Keratinocyte (primary cell): Measurements from ENCODE around the gene HEPN1. TPM values are rescaled to one million over a fixed set of nuclear protein-coding genes. Genes with fewer than 3 reads are reported as not detected.

Experiments
- DNase-seq: peaks from one replicate; pipeline ENCODE4 v3.0.0-alpha.2; 2011; ENCODE audit warnings: low read depth, missing footprints, low spot score
- FAIRE-seq: peaks from 2 replicates; lab custom pipeline; 2011; peaks lifted over from hg19 to GRCh38; lab: Jason Lieb, UNC
- H2AFZ ChIP-seq: 2 replicates; pipeline ENCODE4 v1.6.0; 2012; ENCODE audit warnings: low read length, control low read depth, inconsistent platforms; ENCODE audit not compliant: control insufficient read depth
- H3K27ac ChIP-seq: 2 replicates; pipeline ENCODE4 v1.5.1; 2011; ENCODE audit warnings: low read length; ENCODE audit not compliant: control insufficient read depth, insufficient read depth
- H3K27me3 ChIP-seq: 3 replicates; pipeline ENCODE4 v1.6.0; 2011; ENCODE audit warnings: low read length; ENCODE audit not compliant: control insufficient read depth, insufficient read depth; ENCODE audit errors: extremely low read depth
- H3K36me3 ChIP-seq, 2 experiments: 2 replicates in 1 of 2; 3 replicates in 1 of 2; pipeline ENCODE4 v1.5.1; 2011; ENCODE audit warnings: low read length in 2 of 2, mild to moderate bottlenecking in 1 of 2; ENCODE audit not compliant: control insufficient read depth in 2 of 2, insufficient read depth in 2 of 2; ENCODE audit errors: extremely low read depth in 1 of 2
- H3K4me1 ChIP-seq: 3 replicates; pipeline ENCODE4 v1.5.1; 2011; ENCODE audit warnings: low read length; ENCODE audit not compliant: control insufficient read depth, insufficient read depth; ENCODE audit errors: extremely low read depth
- H3K4me2 ChIP-seq: 3 replicates; pipeline ENCODE4 v1.6.0; 2011; ENCODE audit warnings: low read depth, low read length; ENCODE audit not compliant: control insufficient read depth, insufficient read depth; ENCODE audit errors: extremely low read depth
- H3K4me3 ChIP-seq, 3 experiments: fragments of 200-600 bp in 1 of 3; sonication (generic) in 1 of 3; 2 replicates in 2 of 3; 3 replicates in 1 of 3; pipeline ENCODE4 v1.5.1; 2011 to 2016; ENCODE audit warnings: low read length in 3 of 3, mild to moderate bottlenecking in 3 of 3, control low read depth in 2 of 3, inconsistent platforms in 1 of 3, low read depth in 1 of 3, mixed read lengths in 1 of 3, mixed run types in 1 of 3, moderate library complexity in 1 of 3; ENCODE audit not compliant: control insufficient read depth in 2 of 3, insufficient read depth in 2 of 3; ENCODE audit errors: extremely low read depth in 1 of 3
- H3K79me2 ChIP-seq: 2 replicates; pipeline ENCODE4 v1.6.0; 2012; ENCODE audit warnings: low read length; ENCODE audit not compliant: control insufficient read depth, insufficient read depth
- H3K9ac ChIP-seq: 3 replicates; pipeline ENCODE4 v1.6.0; 2011; ENCODE audit warnings: low read length; ENCODE audit not compliant: control insufficient read depth, insufficient read depth; ENCODE audit errors: extremely low read depth
- H3K9me1 ChIP-seq: 3 replicates; pipeline ENCODE4 v1.6.0; 2011; ENCODE audit warnings: low read length; ENCODE audit not compliant: control insufficient read depth, insufficient read depth; ENCODE audit errors: extremely low read depth
- H3K9me3 ChIP-seq: 2 replicates; pipeline ENCODE4 v1.5.1; 2012; ENCODE audit warnings: low read depth, low read length; ENCODE audit not compliant: control insufficient read depth
- H4K20me1 ChIP-seq: 3 replicates; pipeline ENCODE4 v1.6.0; 2011; ENCODE audit warnings: low read length; ENCODE audit not compliant: control insufficient read depth, insufficient read depth; ENCODE audit errors: extremely low read depth
- CTCF ChIP-seq, 3 experiments: IDR thresholded peaks in 1 of 3; conservative IDR thresholded peaks in 1 of 3; optimal IDR thresholded peaks in 1 of 3; 2 replicates in 2 of 3; 3 replicates in 1 of 3; pipeline versions ENCODE3 to v1.5.1; 2011; ENCODE audit warnings: low read length in 3 of 3, mild to moderate bottlenecking in 3 of 3, moderate library complexity in 2 of 3, control low read depth in 1 of 3, inconsistent platforms in 1 of 3; ENCODE audit not compliant: insufficient read depth in 2 of 3; ENCODE audit errors: extremely low read depth in 1 of 3
- EZH2 ChIP-seq: IDR thresholded peaks from one replicate; pipeline ENCODE4 v1.6.1; 2012; ENCODE audit warnings: inconsistent platforms, mild to moderate bottlenecking, low read length, moderate library complexity
- dilution Hi-C: fragments of 300-500 bp; cut with MboI; formaldehyde crosslinking; loops from one replicate; pipeline ENCODE4 v1.7.0; 2020; ENCODE audit warnings: low sequenced_read_pairs; ENCODE audit not compliant: extremely low pct_ligation_motif_present
- polyA plus RNA-seq, 5 experiments: library from polyadenylated mRNA; depleted of rRNA in 3 of 5; stranded (reverse) in 3 of 5; stranded (forward) in 1 of 5; unstranded in 1 of 5; fragments of >200 nt; gene quantifications; 1 replicate in 1 of 5; 2 replicates in 3 of 5; 3 replicates in 1 of 5; pipeline versions ENCODE4 v1.2.1 to v1.2.3, GENCODE V29; 2011 to 2012; ENCODE audit warnings: missing spikeins in 2 of 5, low read depth in 1 of 5, low replicate concordance in 1 of 5

HEPN1 gene
- polyA plus RNA-seq, 1 donor (not counting 4 experiments of a cell fraction or from before 2014, with no cell fraction given) = not detected

GRCh38 chr11:124942466-124943253 lies 23.6 kb downstream of the HEPN1 start:
- Histone ChIP-seq H3K9me3 (no peaks in the 10 kb centered on the region), H4K20me1 (no peaks in the 10 kb centered on the region), H3K4me2 (no peak overlapping the region), H3K4me3 (no peak overlapping the region), H3K27ac (no peak overlapping the region), H3K9me1 (no peaks in the 10 kb centered on the region), H3K9ac (no peak overlapping the region), H2AFZ (no peak overlapping the region), H3K79me2 (no peaks in the 10 kb centered on the region), H3K4me1 (peaks cover 15% of the 10 kb centered on the region), H3K27me3 (no peaks in the 10 kb centered on the region), H3K36me3 (no peaks in the 10 kb centered on the region)
- no peak for DNase-seq
- no peak for TF ChIP-seq CTCF (optimal IDR thresholded peaks at IDR 0.05 in 1 of 3, IDR thresholded peaks at IDR 0.05 in 1 of 3, conservative IDR thresholded peaks at IDR 0.05 in 1 of 3; ENCODE audit: extremely low read depth in 1 of 3, insufficient read depth in 2 of 3, low read length in 3 of 3)
- no peak for FAIRE-seq
- dilution Hi-C loops = no loop called here

- Histone ChIP-seq H3K4me3 (no peak overlapping the region), H3K27me3 (no peaks in the 10 kb centered on the region), H3K36me3 (no peaks in the 10 kb centered on the region), H3K4me1 (peaks cover 14% of the 10 kb centered on the region), H3K79me2 (no peaks in the 10 kb centered on the region), H3K9me1 (no peaks in the 10 kb centered on the region), H3K4me2 (no peak overlapping the region), H3K9ac (no peak overlapping the region), H3K9me3 (no peaks in the 10 kb centered on the region), H2AFZ (no peak overlapping the region), H3K27ac (no peak overlapping the region), H4K20me1 (no peaks in the 10 kb centered on the region)
- dilution Hi-C loops = no loop called here
- DNase-seq = no peak
- FAIRE-seq = no peak
- TF ChIP-seq EZH2 = no peak
- TF ChIP-seq CTCF (optimal IDR thresholded peaks at IDR 0.05 in 1 of 3, IDR thresholded peaks at IDR 0.05 in 1 of 3, conservative IDR thresholded peaks at IDR 0.05 in 1 of 3; ENCODE audit: extremely low read depth in 1 of 3, insufficient read depth in 2 of 3, low read length in 3 of 3) = no peak
Measured at GRCh38 chr11:124943254-124943616, 24.2 kb downstream of the HEPN1 start.
